Transverse colon (tissue), 3 donors: ENCODE data around the gene CACNA1A.

Experiments
- CTCF ChIP-seq, 5 experiments: fragments of 200-600 bp in 3 of 5; fragments of 450-650 bp in 2 of 5; sonication (generic) in 3 of 5; IDR thresholded peaks; 1 replicate in 2 of 5; 2 replicates in 3 of 5; pipeline ENCODE4 v1.5.1; 2016 to 2017; ENCODE audit warnings: antibody characterized with exemption in 5 of 5, inconsistent platforms in 3 of 5, mild to moderate bottlenecking in 2 of 5, moderate library complexity in 1 of 5
- POLR2A ChIP-seq: fragments of 450-650 bp; IDR thresholded peaks from one replicate; pipeline ENCODE4 v1.6.1; 2016; ENCODE audit warnings: antibody characterized with exemption, mild to moderate bottlenecking, moderate library complexity

DNA sequence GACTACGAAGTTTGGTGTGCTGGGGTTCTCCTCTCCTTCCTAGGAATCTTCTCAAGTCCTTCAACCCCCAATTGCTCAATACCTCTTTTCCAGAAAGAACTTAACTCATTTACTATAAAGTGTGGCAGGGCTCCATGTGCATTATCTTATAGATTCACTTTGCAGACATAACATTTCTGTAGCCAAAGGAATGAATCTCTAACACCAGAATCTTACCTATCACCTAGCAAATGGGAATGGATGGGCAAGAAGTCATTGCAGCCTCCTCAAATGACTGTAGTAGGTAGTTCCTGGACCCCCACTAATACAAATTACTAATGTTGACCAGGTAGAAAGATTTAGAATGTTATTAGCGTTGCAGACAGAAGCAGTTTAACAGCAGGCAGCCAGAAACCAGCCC, 5.7 kb upstream of the CACNA1A start:
- no peak for TF ChIP-seq POLR2A
- TF ChIP-seq CTCF (IDR thresholded peaks at IDR 0.05), result no peak
